Measurements from ENCODE around the gene ADCY9.

Gene ADCY9

DNA sequence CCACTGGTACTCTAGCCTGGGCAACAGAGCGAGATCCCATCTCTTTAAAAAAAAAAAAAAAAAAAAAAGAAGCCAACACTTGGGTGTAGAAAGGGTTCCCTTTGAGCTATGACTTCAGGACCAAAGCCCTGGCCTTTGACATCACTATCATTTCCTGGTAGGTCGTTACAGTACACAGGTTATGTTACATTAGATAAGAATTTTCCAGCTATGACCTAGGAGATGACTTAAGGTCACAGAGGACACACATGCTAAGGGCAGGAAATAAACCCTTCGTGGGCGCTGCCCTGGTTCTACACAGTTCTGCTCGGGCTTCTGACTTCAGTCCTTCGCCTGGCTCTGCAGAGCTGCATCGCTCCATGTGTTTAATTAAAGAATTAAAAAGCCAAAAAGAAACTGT, 112.0 kb downstream of the ADCY9 start:
- no peak for DNase-seq

DNA sequence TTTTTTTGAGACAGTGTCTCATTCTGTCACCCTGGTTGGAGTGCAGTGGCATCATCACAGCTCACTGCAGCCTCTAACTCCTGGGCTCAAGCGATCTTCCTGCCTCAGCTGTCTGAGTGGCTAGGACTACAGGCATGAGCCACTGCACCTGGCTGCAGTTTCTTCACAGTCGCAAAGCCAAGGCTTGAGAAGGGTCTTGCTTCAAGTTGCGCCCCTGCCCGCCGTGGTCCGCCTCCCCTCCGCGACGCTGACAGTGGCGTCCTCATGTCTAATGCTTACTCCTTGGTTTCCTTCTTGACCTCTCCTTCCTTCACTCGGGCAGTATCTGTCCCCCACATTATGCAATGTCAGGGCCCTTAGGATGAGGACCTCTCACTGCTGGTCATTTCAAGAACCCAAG, 112.7 kb downstream of the ADCY9 start:
- DNase-seq = no peak

DNA sequence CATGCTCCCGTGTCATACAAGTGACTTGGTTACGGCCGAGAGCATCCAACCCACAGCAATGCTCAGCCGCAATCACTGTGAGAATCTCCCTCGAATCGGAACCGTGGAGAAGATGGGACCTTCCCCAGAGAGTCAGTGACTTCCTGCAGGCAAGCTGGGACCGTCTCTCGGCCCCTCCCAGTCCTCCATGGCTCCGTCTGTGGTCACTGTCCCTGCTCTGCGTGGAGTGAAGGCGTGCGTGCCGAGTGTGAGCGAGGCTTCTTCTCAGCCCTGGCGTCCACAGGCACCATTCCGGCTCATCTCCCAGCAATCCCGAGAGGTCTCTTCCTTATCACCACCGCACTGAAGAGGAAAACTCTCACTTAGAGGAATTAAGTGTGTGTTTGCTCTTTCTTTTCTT, 113.1 kb downstream of the ADCY9 start:
- DNase-seq = no peak

DNA sequence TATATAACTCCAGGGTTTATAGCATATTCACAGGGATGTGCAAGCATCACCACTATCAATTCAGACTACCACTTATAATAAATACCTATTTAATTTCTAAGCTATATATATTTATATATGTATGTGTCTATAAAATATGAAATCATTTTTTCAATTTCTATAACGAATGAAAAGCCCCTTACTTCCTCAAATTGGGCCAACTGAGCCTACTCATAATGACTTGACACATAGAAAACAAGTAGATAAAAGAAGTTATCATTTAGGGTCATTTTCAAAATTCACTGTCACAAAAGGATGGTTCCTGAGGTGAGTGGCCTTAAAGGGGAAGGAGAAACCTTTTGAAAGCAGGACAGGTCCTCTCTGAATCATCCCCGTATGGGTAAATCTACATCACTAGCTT, 114.1 kb downstream of the ADCY9 start:
- no peak for DNase-seq

DNA sequence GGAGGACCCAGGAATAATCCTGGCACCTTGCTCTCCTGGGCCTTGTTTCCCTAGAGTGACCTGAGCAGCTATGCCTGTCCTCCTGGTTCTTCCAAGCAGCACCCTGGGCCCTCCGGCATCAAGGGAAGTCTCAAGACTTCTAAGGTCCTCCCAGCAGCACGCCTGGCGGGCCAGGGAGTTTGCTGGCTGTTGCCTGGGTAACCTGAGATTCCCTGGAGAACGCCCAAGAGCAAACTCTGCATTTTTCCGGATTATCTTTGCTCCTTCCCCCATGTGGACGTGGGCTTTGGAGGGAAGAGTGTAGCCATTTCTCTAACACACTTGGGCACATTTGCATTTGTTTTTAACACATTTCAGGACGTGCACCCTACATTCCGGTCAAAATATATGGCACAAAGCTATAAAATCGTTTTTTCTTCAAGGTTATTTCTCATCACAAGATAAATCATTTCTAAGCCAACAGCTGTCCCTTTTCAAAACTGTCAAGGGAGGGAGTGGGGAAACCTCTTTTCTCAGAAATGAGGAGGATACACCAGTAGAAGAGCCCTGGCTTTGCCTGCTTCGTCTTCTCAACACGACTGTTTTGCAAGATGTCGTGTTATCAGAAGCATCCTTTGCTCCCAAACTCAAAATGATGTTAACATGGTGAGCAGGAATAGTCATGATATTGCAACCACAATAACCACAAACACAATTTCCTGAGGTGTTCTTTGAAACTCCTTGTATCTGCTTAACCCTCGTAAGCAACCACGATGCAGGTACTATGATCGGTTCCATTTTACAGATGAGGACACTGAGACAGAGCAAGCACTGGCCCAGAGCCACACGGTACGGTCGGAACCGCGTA, 116.5 kb downstream of the ADCY9 start:
- peak in 3 of 51 donors; percentile 6 to 38 (median 10) for DNase-seq

DNA sequence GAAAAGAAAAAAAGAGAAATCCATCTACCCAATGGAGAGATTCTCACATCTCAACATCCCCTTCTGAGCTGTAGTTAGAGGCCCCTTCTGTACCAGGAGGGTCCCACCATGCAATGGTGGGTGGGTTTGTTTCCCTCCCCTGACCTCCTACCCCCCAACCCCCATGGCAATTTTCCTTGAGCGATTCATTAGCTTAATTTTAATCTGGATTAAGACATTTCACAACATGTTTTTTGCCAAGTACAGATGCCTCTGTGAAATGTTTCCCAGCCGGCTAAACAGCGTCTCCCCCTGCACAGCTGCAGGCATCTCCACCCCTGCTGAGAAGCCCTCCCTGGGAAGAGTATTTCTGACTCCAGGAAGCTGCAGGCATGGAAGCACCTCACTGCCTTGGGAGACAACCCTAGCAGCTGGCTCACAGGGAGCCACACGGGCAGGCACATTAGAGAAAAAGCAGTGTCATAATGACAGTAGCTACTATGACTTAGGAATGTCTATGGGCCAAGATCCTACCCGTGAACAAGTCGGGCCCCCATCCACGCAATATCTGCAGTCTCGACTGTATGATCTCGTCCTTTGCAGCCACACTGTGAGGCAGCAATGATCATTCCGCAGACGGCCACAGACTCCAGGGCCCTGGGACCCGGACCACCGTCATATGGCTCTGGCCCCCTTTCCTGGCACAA, 117.3 kb downstream of the ADCY9 start:
- DNase-seq = no peak

DNA sequence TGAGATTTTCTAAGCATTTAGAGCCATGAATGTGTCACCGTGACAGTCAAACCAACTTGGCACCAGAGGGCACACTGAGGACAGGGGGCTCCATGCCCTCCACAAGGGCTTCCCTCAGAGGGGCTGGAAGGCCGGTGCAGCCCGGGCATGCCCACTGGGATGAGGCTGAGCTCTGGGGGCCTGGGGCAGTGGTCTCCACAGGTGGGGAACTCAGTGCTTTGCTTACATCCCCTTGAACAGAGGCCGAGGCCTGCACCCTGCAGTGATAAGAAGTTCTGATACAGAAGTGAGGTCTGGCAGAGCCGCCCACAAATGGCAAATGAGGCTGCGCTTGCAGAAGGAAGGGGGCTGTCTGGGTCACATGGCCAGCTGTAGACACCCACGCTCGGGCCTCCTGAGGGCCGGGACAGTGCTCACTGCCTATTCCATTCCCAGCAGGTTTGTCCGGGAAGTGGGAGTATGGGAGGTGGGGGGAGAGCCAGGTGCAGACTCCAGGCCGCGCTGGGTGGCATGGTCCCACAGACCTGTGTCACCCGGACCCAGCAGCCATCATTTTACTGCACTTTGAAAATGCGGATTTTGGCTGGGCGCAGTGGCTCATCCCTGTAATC, 118.9 kb downstream of the ADCY9 start:
- DNase-seq = no peak

DNA sequence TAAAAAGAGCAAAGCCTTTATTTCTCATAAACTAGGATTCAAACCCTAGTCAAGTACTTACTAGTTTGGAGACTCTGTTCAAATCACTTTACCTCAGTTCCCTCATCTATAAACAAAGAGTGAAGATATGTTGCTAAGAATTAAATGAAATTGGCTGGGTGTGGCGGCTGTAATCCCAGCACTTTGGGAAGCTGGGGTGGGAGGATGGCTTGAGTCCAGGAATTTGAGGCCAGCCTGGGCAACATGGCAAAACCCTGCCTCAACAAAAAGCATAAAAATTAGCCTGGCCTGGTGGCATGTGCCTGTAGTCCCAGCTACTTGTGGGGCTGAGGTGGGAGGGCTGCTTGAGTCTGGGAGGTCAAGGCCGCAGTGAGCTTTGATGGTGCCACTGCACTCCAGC, 121.2 kb downstream of the ADCY9 start:
- DNase-seq = no peak

DNA sequence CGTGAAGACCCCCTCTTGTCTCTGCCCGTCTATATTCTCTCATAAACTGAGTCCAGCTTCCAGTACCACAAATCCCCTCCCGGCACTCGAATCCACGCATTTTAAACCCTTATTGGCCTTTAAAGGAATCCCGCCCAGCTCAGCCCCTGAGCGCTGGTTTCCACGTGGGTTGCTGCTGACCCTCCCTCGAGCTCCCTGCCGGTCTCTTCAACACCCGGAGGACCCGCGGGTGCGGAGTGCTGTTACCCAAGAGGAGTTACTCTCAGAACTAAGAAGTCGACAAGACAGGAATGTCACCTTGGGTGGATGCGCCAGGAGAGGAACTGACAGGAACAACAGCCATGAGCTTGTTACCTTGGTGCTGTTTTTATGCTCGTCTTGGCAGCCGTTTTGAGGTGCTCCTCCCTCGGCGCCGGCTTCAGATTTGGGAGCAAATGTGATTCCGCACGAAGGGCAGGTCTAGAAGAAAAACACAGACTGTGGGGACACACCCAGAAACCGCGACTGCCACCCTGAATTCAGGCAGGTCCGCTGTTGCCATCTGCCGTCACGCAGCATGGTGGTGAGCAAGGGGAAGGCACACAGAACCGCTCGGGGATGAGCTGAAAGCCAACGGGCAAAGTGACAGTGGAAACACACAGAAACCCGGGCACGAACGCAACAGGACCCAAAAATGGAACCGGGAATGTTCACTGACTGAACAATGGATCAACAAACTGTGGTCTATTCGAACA, 123.0 kb downstream of the ADCY9 start:
- no peak for DNase-seq

DNA sequence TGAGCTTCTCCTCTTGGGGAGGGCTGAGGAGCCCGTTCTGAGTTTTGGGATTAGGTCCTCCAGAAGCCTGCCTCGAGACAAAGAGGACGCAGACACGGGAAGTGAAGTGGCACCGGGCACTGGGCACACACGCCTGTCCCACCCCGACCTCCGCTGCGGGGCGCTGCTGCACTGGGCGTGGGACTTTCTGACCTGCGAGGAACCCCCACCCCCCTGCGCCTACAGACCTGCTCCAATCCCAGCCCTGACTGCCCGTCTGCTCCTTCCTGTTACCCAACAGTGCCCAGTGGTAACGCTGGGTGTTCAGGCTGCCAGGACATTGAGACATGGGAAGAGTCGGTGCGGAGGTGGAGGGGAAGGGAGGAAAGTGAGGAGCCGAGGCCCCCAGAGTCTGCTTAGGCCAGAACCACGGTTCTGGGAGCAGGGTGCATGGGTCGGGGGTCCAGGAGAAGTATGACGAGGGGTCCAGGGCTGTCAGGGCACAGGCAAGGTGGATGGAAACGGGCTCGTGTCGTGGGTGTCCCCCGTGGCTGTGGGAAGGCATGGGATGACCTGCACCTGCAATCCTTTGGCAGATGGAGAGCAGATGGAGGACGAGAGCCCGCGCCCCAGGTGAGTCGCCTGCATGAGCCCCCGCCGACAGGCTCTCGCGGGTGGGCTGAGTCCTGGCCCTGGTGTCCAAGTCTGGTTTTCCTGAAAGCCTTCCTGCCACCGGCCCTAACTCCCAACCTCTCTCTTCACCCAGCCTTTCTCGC, 123.8 kb downstream of the ADCY9 start:
- DNase-seq = peak in 1 of 51 donors; percentile 8

DNA sequence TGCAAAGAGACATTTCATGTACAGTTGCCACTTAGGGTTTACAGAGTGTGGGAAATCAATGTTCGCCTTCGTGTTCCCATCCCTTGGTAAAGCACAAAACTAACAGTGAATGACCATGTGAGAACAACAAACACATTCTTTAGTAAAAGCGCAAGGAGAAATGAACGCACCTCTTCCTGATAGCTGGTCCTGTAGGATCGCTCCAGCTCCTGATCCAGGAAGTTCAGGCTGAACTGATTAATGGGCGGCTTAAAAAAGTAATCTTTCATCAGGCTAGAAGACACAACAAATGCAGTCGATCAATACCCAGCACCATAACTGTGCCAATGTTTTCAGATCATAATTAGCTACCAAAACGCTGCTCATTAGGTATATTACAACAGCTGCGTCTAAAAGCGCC, 127.4 kb downstream of the ADCY9 start:
- DNase-seq = no peak

DNA sequence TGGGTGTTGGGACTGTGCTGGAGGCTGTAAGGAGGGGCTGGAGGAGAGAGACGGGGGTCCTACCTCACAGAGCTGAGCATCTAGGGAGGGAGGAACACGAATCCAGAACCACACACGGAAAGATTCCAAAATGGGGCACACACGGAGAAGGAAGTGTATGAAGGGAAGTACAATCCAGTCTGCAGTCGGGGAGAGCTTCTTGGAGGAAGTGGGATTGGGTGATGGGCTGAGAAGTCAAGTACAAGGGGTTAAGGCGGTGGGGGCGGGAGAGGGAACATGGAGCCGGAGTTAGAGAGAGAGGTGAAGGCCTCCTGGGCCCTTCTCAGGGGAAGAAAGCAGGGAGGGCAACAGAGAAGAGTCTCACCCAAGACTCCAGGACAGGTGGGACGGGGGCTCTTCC, 128.2 kb downstream of the ADCY9 start:
- no peak for DNase-seq

DNA sequence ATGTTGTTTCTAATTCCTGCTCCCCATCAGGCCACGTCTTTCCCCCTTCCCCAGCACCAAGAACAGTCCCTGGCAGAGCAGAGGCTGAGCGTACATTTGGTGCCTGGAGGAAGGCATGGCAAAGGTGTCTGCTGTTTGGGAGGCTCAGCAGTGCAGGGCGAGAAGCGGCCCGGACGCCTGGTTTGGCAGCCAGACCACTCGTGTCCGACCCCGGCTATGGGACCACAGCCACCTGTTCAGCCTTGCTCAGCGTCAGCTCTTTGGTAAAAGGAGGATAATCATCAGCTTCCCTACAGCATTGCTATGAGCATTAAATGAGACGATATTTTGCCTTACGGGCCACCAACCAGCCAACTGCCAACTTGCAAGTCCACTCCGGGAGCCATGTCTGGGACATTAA, 129.0 kb downstream of the ADCY9 start:
- DNase-seq = no peak

DNA sequence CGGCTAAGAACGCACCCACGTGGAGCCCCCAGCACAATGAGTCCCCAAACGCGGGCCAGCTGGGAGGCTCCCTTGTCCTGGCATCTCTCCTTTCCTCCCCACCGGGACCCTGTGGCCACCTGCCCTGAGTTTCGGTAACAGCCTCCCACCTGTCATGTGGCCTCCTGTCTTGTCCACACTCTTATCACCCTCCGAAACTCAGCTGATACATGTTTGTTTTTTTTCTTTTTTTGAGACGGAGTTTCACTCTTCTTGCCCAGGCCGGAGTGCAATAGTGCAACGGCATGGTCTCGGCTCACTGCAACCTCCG, 130.1 kb downstream of the ADCY9 start:
- DNase-seq = no peak

DNA sequence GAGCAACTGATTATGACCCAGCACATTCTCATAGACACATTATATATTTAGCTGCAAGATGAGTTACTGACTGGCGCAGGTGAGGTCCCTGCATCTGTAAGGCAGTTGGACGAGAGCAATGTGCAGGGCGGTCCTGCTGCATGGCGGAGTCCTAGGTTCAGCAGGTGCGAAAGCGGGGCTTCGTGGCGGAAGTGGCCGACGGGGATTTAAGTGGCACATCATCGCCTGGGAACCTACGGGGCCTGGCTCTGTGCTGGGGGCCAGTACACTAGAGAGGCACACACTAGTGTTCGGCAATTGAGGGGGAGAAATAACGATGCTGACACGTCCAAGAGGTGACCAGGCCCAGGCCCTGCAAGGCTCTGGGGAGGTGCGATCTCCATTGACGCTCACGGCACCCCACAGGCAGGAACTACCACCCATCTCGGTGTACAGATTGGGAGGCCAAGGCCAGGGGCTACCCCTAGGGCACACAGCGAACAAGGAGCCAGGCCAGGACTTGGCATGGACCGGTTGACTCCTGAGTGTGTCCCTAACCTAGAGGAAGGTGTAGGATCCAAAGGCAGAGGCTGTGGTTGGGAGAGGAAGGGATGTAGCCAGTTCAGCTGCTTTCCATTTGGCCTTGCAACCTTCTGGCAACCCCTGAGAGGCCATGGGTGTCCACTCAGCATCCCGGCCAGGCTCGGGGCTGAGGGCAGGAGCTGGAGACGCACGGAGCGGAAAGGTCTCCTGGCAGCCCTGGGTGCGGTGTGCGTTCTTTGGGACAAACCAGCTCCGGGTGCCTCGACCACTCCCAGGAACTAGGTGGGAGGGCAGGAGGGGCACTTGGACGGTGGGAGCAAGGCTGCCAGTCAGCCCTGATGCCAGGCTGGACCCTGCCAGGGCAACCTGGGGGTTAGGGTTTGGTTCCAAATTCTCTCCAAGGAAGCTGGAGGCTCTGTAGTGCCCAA, 131.9 kb downstream of the ADCY9 start:
- DNase-seq = no peak

DNA sequence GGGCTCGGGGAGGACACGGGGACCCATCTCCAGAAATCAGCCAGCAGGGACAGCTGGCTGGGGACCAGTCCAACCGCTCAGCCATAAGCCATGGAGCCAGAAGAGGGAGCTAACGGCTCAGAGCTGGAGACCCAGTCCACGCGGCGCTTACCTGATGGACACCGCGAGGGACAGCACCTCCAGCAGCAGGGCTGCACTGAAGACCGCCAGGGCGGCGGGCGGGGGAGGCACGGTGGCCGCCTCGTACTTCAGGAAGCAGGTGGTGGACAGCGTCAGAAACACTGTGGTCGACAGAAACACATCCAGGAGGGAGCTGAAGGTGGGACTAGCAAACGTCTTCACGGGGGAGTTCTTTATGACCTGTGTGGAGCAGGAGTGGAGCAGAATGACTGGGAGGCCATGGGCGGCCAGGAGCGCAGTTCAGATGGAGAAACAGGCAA, 133.1 kb downstream of the ADCY9 start:
- peak in 36 of 51 donors; percentile 3 to 66 (median 37) for DNase-seq

DNA sequence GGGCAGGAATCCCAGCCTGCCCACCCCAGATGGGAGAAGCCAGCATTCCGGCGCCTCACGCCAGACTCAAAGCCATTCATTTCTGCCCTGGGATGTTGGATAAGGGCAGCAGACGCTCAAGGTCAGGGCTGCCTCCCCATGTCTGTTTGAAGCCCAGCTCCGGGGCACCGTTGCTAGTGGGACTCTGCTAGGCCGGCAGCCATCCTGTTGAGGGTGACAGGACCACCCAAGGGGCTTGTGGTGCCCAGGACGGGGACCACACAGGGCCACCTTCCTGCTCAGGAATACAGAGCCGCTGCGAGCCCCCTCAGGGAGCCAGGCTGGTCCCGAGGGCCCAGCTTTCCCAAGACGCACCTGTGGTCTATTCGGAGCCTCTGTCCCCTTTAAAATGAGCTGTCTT, 134.0 kb downstream of the ADCY9 start:
- no peak for DNase-seq

DNA sequence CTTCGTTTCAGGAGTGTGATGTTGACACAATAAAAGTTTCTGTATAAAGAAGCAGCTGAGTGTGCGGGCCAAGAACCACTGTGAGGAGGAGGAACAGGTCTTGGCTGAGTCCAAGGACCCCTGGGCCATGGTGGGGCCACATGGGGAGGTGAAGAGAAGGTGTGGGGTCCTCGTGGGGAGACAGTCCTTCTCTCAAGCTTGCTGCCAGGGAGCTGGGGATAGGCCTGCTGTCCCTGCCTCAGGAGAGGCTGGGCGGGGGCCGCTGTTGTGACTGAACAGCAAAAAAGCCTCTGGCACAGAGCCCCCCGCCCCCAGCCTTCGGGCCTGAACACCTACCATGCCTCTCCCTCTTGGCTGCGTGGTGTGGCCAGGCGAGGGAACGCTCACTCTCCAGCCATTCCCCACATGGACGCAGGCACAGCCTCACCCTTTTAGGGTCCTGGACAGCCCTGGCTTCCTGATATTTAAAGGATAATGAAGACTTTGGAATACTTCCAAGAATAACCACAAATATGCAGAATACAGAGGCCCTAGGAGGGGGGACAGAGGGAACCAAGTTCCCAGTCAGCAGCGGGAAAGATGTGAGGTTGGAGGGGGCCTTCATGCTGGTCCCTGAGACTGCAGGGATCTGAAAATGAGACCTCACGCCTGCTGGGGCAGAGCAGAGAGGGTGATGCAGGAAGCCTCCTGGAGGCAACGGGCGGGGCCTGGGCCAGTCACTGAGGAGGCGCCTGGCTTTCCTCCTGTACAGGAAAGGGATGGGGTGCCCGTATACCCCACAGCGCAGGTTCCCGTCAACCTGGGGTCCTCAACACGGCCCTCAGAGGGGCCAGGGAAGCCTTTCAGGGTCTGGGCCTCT, 135.8 kb downstream of the ADCY9 start:
- no peak for DNase-seq

DNA sequence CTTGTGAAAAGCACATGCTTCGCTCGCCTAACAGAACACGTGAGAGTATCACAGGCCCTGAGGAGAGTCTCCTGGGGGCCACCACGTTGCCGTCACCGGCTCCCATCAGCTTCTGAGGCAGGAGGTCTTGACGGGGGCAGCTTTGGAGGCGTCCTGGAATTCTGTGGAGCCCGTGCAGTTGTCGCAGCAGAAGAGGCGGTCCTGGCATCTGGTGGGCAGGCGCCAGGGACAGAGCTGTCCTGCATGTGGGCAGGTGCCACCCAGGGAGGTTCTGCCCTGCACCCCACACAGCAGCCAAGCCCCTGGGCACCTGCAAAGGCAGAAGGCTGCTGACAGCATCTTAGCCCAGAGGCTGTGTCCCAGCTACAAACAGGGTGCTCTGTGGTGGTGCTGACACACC, 136.7 kb downstream of the ADCY9 start:
- DNase-seq = no peak

Data from hypothalamus (tissue), 51 donors.